ENCODE results near the gene PLAC9.
"Not testable (repeated sequence)": the region's sequence is repeated elsewhere in the genome, so short reads cannot be mapped to it uniquely, and the experiment has no call there.

Gene PLAC9

GRCh38 chr10:80137920-80138319, 5.4 kb downstream of the PLAC9 start:
- no peak for DNase-seq (ENCODE audit: low read depth in 2 of 2, low spot score in 1 of 2)

- no peak for DNase-seq (ENCODE audit: low read depth in 2 of 2, low spot score in 1 of 2)
Observed at GRCh38 chr10:80139265-80139664, 6.7 kb downstream of the PLAC9 start.

DNA sequence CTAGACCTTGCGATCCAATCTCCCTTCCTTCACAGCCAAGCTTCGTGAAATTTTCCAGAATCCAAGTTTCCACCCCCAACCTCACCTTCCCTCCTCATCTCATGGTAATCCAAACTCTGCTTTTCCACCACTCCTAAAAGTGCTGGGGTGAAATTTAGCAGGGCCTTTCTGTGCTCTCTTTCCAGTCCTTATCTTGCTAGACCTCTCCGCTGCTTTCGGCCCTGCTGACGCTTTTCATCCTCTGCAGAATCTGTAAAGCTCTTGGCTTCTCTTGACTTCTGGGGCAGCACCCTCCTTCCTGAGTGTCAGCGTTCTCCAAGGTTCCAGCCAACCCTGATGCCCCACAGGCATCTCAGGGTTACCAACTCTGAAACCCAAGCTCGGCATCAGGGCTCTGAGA, 7.7 kb downstream of the PLAC9 start:
- DNase-seq (ENCODE audit: low read depth in 2 of 2, low spot score in 1 of 2) = no peak

DNA sequence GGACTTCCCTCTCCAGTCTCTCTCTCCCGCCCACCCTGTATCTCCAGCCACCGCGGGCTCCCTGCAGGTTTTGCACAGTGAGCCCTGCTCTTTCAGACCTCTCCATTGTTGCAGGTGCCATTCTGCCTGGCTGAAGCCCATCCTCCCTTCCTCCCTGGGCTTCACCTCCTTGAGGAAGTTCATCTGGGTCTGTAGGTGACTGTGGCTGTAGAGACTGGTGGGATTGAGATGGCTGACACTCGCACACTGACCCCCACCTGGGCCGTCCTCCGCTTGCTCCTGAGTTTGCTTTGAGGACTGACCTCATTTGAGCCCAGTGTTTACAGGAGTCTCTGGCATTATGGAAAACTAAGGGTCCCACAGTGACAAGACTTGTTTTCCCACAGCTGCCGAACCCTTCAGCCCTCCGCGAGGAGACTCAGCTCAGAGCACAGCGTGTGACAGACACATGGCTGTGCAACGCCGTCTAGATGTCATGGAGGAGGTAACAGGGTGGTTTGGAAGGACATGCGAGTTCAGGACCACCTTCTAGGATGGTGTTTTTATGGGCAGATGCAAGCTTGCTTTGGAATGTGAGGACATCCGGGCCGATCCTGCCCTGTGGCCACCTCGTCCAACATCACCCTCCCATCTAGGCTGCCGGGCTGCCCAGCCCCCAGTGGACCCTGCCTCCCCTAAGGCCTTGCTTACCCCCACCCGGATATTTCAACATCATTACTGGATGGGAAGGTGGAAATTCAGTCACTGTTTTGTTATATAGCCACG, 9.3 kb downstream of the PLAC9 start:
- DNase-seq (ENCODE audit: low read depth in 2 of 2, low spot score in 1 of 2) = no peak

- no peak for DNase-seq (ENCODE audit: low read depth in 2 of 2, low spot score in 1 of 2)
Observed at GRCh38 chr10:80144067-80144695, 11.7 kb downstream of the PLAC9 start.

- no peak for DNase-seq (ENCODE audit: low read depth in 2 of 2, low spot score in 1 of 2)
Observed at GRCh38 chr10:80144696-80145131, 12.2 kb downstream of the PLAC9 start.

GRCh38 chr10:80145406-80146308, 13.1 kb downstream of the PLAC9 start:
- not testable (repeated sequence) for DNase-seq (ENCODE audit: low read depth in 2 of 2, low spot score in 1 of 2)

DNA sequence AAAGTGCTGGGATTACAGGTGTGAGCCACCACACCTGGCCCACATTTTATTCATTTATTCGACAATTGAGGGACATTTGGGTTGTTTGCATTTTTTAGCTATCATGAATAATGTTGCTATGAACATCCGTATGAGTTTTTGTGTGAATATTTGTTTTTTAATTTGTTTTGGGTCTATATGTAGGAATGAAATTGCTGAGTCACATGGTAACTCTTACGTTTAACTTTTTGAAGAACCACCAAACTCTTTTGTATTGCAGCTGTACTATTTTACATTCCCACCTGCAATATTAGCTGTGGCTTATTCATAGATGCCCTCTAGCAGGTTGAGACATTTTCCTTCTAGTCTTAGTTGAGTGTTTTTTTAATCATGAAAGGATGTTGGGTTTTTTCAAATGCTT, 14.4 kb downstream of the PLAC9 start:
- no peak for DNase-seq (ENCODE audit: low read depth in 2 of 2, low spot score in 1 of 2)

GRCh38 chr10:80148166-80148805, 15.8 kb downstream of the PLAC9 start:
- DNase-seq (ENCODE audit: low read depth in 2 of 2, low spot score in 1 of 2) = no peak

- no peak for DNase-seq (ENCODE audit: low read depth in 2 of 2, low spot score in 1 of 2)
Observed at GRCh38 chr10:80149123-80149522, 16.6 kb downstream of the PLAC9 start.

GRCh38 chr10:80150172-80150571, 17.6 kb downstream of the PLAC9 start:
- no peak for DNase-seq (ENCODE audit: low read depth in 2 of 2, low spot score in 1 of 2)

GRCh38 chr10:80152820-80153219, 20.3 kb downstream of the PLAC9 start:
- no peak for DNase-seq (ENCODE audit: low read depth in 2 of 2, low spot score in 1 of 2)

GRCh38 chr10:80153460-80153859, 20.9 kb downstream of the PLAC9 start:
- no peak for DNase-seq (ENCODE audit: low read depth in 2 of 2, low spot score in 1 of 2)

GRCh38 chr10:80154626-80154977, 22.1 kb downstream of the PLAC9 start:
- DNase-seq (ENCODE audit: low read depth in 2 of 2, low spot score in 1 of 2) = no peak

GRCh38 chr10:80154978-80155695, 22.6 kb downstream of the PLAC9 start:
- no peak for DNase-seq (ENCODE audit: low read depth in 2 of 2, low spot score in 1 of 2)

- DNase-seq (ENCODE audit: low read depth in 2 of 2, low spot score in 1 of 2) = no peak
Observed at GRCh38 chr10:80155696-80156215, 23.2 kb downstream of the PLAC9 start.

DNA sequence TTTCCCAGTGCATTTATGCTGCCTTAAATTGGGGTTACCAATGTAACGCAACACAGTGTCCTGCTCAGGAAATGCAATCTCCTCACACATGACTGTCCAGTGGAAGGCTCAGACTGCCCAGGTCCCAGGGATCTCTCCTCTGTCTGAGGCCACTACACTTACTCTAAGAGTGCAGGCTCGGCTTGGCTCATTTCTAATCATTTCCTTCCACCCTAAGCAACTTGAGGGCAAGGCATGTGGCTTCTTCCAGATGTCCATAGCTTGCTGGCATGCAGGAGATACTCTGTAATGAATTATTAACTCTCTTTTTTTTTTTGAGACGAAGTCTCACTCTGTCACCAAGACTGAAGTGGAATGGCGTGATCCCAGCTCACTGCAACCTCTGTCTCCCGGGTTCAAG, 23.7 kb downstream of the PLAC9 start:
- DNase-seq (ENCODE audit: low read depth in 2 of 2, low spot score in 1 of 2) = no peak

DNA sequence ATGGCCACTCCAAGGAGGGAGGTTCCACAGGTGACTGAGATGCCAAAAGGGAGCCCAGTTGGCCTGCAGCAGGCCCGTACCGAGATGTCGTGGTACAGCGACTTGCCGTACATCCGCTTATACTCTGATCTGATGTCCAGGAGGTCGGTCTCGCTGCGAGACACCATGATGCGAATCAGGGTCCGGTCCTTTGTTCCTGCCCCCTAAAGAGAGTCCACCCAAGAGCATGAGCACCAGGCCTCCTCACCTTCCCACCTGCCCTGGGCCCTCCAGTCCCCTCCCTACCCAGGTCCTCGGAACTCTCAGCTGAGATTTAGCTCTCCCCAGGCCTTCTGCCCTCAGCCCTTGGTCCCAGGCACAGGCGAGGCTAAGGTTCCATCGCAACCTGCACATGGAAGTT, 25.0 kb downstream of the PLAC9 start:
- no peak for DNase-seq (ENCODE audit: low read depth in 2 of 2, low spot score in 1 of 2)

- DNase-seq (ENCODE audit: low read depth in 2 of 2, low spot score in 1 of 2) = no peak
Observed at GRCh38 chr10:80158126-80158525, 25.6 kb downstream of the PLAC9 start.

DNA sequence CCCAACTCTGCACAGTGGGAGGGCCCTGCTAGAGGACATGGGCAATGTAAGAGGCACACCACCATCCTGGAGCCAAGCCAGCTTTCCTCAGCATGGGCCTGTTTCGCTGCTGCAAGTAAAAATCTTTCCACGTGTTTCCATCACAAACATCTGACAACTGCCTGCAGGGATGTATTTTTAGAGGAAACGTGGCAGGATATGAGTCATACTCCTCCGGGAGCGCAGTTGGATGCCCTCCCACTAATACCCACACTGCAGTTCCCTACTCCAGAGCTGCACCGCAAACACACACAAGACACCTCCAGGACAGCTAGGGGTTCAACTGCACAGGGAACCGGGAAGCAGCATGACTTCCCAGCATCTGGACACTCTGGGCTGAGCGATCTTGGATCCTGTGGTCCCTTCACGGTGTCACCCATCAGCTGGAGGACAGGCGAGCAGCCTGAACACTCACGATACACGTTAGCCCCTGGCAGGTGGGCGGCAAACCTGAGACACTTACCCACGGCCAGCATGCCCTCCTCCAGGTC, 26.1 kb downstream of the PLAC9 start:
- DNase-seq (ENCODE audit: low read depth in 2 of 2, low spot score in 1 of 2) = no peak
